ENCODE measurements around the gene SDF4. TPM values are rescaled to one million over a fixed set of nuclear protein-coding genes. Genes with fewer than 3 reads are reported as not detected.
A peak's percentile ranks its signal among the peaks of the same experiment; 100 is the strongest.

The SDF4 gene
- total RNA-seq, result 76.1 and 93.8 TPM in 2 replicates
- long read RNA-seq, partial matches to known transcripts, result 1 of 2 reads
- long read RNA-seq, other reads (novel, unspliced or antisense), result 1 of 2 reads

GRCh38 chr1:1231400-1232207, at the start of gene SDF4:
Gene SDF4, minus strand, starts transcription at chr1:1232001. Its CDS starts 3,229 bp downstream, at chr1:1228772.
- peak; percentile 26 for TF ChIP-seq CTCF (conservative IDR thresholded peaks at IDR 0.05)
- Mint-ChIP-seq H3K4me1 (peaks cover 30% of the 10 kb centered on the region), H3K27ac (ENCODE audit: unreplicated experiment) (peak within 1 kb of the TSS; percentile 69)

GRCh38 chr1:1280782-1281481, 49.1 kb upstream of the SDF4 start:
- peaks cover under 1% of the 10 kb centered on the region for H3K4me1 Mint-ChIP-seq
- H3K9me3 Mint-ChIP-seq, result no peaks in the 10 kb centered on the region
- no peak for TF ChIP-seq CTCF (conservative IDR thresholded peaks at IDR 0.05)
- no peak overlapping the region for H3K4me3 Mint-ChIP-seq
- no peak overlapping the region for H3K27ac Mint-ChIP-seq (ENCODE audit: unreplicated experiment)
- H3K27me3 Mint-ChIP-seq (ENCODE audit: low read depth), result no peaks in the 10 kb centered on the region
- DNase-seq (ENCODE audit: low read depth, low spot score), result no peak
- no peaks in the 10 kb centered on the region for H3K36me3 Mint-ChIP-seq (ENCODE audit: low read depth)

More at GRCh38 chr1:1231400-1232207, at the start of gene SDF4:
- H3K36me3 Mint-ChIP-seq (ENCODE audit: low read depth), result peaks cover 16% of the 10 kb centered on the region
- H3K4me3 Mint-ChIP-seq, result peak within 1 kb of the TSS; percentile 98
- no peaks in the 10 kb centered on the region for H3K27me3 Mint-ChIP-seq (ENCODE audit: low read depth)
- DNase-seq (ENCODE audit: low read depth, low spot score), result peak; percentile 89
- peaks cover 2% of the 10 kb centered on the region for H3K9me3 Mint-ChIP-seq

DNA sequence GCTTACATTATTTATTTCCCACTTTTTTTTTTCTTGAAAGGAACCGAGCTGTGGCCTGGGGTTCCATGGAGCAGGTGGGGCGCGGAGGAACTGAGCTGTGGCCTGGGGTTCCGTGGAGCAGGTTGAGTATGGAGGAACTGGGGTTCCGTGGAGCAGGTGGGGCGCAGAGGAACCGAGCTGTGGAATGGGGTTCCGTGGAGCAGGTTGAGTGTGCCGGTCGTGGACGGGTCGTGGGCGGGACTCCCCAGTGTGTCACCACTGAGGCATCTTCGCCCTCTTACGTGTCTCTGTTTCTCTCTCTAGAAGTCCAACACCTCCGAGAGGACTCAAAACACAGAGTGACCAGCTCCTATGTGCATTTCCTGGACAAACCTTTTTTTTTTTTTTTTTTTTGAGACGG, 47.2 kb upstream of the SDF4 start:
- Mint-ChIP-seq H3K27me3 (ENCODE audit: low read depth) (no peaks in the 10 kb centered on the region), H3K4me1 (peaks cover 10% of the 10 kb centered on the region), H3K9me3 (no peaks in the 10 kb centered on the region), H3K27ac (ENCODE audit: unreplicated experiment) (no peak overlapping the region), H3K4me3 (no peak overlapping the region), H3K36me3 (ENCODE audit: low read depth) (no peaks in the 10 kb centered on the region)
- no peak for DNase-seq (ENCODE audit: low read depth, low spot score)
- no peak for TF ChIP-seq CTCF (conservative IDR thresholded peaks at IDR 0.05)

DNA sequence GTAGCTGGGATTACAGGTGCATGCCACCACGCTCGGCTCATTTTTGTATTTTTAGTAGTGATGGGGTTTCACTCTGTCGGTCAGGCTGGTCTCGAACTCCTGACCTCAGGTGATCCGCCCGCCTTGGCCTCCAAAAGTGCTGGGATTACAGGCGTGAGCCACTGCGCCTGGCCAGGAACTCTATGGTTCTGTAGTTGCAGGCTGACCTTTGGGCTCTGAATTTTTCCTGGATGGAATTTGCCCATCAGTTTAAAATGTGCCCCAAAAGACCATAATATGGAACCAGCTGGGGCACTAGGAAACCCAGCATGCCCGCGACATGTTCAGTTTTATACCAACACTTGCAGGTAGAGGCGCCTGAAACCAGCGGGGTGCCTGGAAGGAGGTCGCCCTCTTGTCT, 46.8 kb upstream of the SDF4 start:
- no peak overlapping the region for H3K27ac Mint-ChIP-seq (ENCODE audit: unreplicated experiment)
- no peak for DNase-seq (ENCODE audit: low read depth, low spot score)
- H3K9me3 Mint-ChIP-seq, result no peaks in the 10 kb centered on the region
- H3K27me3 Mint-ChIP-seq (ENCODE audit: low read depth), result no peaks in the 10 kb centered on the region
- no peaks in the 10 kb centered on the region for H3K36me3 Mint-ChIP-seq (ENCODE audit: low read depth)
- TF ChIP-seq CTCF (conservative IDR thresholded peaks at IDR 0.05), result no peak
- H3K4me3 Mint-ChIP-seq, result no peak overlapping the region
- peaks cover 10% of the 10 kb centered on the region for H3K4me1 Mint-ChIP-seq

DNA sequence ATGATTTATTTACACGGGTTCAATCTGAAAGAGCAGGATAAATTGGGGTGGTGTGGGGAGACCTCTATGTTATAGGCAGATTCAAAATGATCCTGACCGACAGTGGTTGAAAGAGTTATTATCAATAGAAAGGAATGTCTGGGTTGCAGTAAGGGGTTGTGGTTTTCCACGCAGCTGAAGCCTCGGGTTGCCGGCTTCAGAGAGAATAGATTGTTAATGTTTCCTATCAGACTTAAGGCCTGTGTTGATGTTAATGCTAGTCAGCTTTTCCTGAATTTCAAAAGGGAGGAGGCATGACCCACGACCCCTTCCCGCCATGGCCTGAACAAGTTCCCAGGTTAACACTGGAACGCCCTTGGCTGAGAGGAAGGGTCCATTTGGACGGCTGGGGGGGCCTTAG, 44.0 kb upstream of the SDF4 start:
- peaks cover 30% of the 10 kb centered on the region for H3K4me1 Mint-ChIP-seq
- TF ChIP-seq CTCF (conservative IDR thresholded peaks at IDR 0.05), result no peak
- no peaks in the 10 kb centered on the region for H3K27me3 Mint-ChIP-seq (ENCODE audit: low read depth)
- H3K36me3 Mint-ChIP-seq (ENCODE audit: low read depth), result peaks cover 2% of the 10 kb centered on the region
- no peak overlapping the region for H3K27ac Mint-ChIP-seq (ENCODE audit: unreplicated experiment)
- H3K9me3 Mint-ChIP-seq, result no peaks in the 10 kb centered on the region
- no peak for DNase-seq (ENCODE audit: low read depth, low spot score)
- H3K4me3 Mint-ChIP-seq, result peak overlapping the region; percentile 70
